ENCODE results near the gene SLC9A9.
"Not testable (repeated sequence)": the region's sequence is repeated elsewhere in the genome, so short reads cannot be mapped to it uniquely, and the experiment has no call there.

Gene SLC9A9

GRCh38 chr3:143521803-143522202, 326.5 kb downstream of the SLC9A9 start:
- TF ChIP-seq Cebpa-rat (IDR thresholded peaks at IDR 0.05), result no peak
- no peak overlapping the region for H3K9ac ChIP-seq

DNA sequence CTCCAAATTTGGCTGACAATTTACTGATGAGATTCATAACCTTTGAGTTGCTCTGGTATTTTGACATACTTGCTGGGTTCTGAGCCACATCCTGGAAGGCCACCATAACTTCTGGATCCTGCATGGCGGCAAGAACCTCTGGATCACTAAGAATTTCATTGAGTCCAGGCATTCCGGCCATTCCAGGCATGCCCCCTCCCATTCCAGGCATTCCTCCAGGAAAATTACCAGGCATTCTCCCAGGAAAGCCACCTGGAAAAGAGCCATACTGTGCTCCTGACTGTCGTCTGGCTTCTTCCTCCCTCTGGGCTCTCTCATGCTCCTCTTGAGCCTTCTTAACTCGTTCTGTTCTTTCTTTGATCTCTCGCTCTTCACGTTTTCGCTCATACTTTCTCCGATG, 331.1 kb downstream of the SLC9A9 start:
- H3K4me2 ChIP-seq; H3K9ac ChIP-seq; H3K27me3 ChIP-seq; H3K4me3 ChIP-seq; H3K27ac ChIP-seq; H3K9me3 ChIP-seq (replicated peaks in 1 of 11); H4K20me1 ChIP-seq: not testable (repeated sequence)
- H3K36me3 ChIP-seq, result peaks cover 0 to 49% (median 0%) of the 10 kb centered on the region in 11 experiments; a peak in 4 of 22 replicates
- H3K4me1 ChIP-seq, result peaks cover 0 to 16% (median 0%) of the 10 kb centered on the region in 10 experiments; a peak in 5 of 20 replicates

More at GRCh38 chr3:143521803-143522202, 326.5 kb downstream of the SLC9A9 start:
- H3K4me1 ChIP-seq, result peaks cover 16 to 33% (median 18%) of the 10 kb centered on the region in 10 experiments
- peaks cover 0 to 10% (median 0%) of the 10 kb centered on the region in 11 experiments; a peak in 3 of 22 replicates for H3K9me3 ChIP-seq (replicated peaks in 1 of 11)
- no peak overlapping the region for H3K27ac ChIP-seq
- no peak overlapping the region for H3K4me2 ChIP-seq
- H3K36me3 ChIP-seq, result peaks cover 0 to 45% (median 0%) of the 10 kb centered on the region in 11 experiments; a peak in 4 of 22 replicates
- H3K27me3 ChIP-seq, result no peaks in the 10 kb centered on the region
- H3K4me3 ChIP-seq, result no peak overlapping the region
- no peaks in the 10 kb centered on the region for H4K20me1 ChIP-seq

DNA sequence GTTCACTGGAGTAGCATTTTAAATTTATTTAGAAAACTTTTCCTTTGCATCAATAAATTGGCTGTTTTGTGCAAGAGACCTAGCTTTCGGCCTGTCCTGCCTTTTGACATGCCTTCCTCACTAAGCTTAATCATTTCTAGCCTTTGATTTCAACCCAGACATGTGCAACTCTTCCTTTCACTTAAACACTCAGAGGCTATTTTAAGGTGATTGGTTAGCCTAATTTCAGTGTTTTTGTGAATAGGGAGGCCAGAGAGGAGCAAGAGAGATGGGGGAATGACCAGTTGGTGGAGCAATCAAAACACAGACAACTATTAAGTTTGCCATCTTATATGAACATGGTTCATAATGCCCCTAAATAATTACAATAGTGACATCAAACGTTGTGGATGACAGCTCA, 333.4 kb downstream of the SLC9A9 start:
- TF ChIP-seq Cebpa-rat (IDR thresholded peaks at IDR 0.05), result no peak
- Histone ChIP-seq H3K27me3 (no peaks in the 10 kb centered on the region), H3K4me3 (no peak overlapping the region), H3K4me2 (no peak overlapping the region), H3K9ac (no peak overlapping the region), H3K27ac (no peak overlapping the region), H3K9me3 (replicated peaks in 1 of 11) (no peaks in the 10 kb centered on the region), H3K4me1 (peaks cover 0 to 6% (median 0%) of the 10 kb centered on the region in 10 experiments; a peak in 1 of 20 replicates), H4K20me1 (no peaks in the 10 kb centered on the region), H3K36me3 (peaks cover 0 to 60% (median 0%) of the 10 kb centered on the region in 11 experiments; a peak in 4 of 22 replicates)

DNA sequence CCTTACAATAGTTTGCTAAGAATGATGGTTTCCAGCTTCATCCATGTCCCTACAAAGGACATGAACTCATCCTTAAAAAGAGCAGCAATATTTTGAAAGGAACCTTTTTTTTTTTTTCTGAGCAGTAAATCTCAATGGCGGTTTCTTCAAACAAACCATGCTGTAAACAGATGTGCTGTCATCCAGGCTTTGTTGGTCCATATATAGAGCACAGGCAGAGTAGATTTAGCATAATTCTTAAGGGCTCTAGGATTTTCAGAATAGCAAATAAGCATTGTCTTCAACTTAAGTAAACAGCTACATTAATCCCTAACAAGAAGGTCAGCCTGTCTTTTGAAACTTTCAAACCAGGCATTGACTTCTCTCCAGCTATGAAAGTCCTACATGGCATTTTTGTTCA, 334.2 kb downstream of the SLC9A9 start:
- no peak overlapping the region for H3K4me3 ChIP-seq
- TF ChIP-seq Cebpa-rat (IDR thresholded peaks at IDR 0.05), result no peak
- no peak overlapping the region for H3K27ac ChIP-seq
- no peak overlapping the region for H3K9ac ChIP-seq
- H4K20me1 ChIP-seq, result no peaks in the 10 kb centered on the region
- H3K27me3 ChIP-seq, result no peaks in the 10 kb centered on the region
- no peak overlapping the region for H3K4me2 ChIP-seq
- H3K36me3 ChIP-seq, result peaks cover 0 to 54% (median 0%) of the 10 kb centered on the region in 11 experiments; a peak in 4 of 22 replicates
- H3K9me3 ChIP-seq (replicated peaks in 1 of 11), result no peaks in the 10 kb centered on the region
- H3K4me1 ChIP-seq, result no peaks in the 10 kb centered on the region

- no peak for TF ChIP-seq Cebpa-rat (IDR thresholded peaks at IDR 0.05)
- Histone ChIP-seq H3K4me1 (peaks cover 2 to 18% (median 5%) of the 10 kb centered on the region in 10 experiments; a peak in 16 of 20 replicates), H3K9me3 (replicated peaks in 1 of 11) (no peaks in the 10 kb centered on the region), H4K20me1 (no peaks in the 10 kb centered on the region), H3K36me3 (peaks cover 0 to 39% (median 0%) of the 10 kb centered on the region in 11 experiments; a peak in 1 of 22 replicates), H3K4me2 (no peak overlapping the region), H3K27me3 (no peaks in the 10 kb centered on the region), H3K4me3 (no peak overlapping the region), H3K27ac (no peak overlapping the region), H3K9ac (no peak overlapping the region)
These were observed 336.9 kb downstream of the SLC9A9 start for GRCh38 chr3:143511174-143511879.

GRCh38 chr3:143510601-143511000, 337.7 kb downstream of the SLC9A9 start:
- Histone ChIP-seq H3K27ac (no peak overlapping the region), H3K4me2 (no peak overlapping the region), H3K27me3 (no peaks in the 10 kb centered on the region), H3K4me3 (no peak overlapping the region), H3K9ac (no peak overlapping the region), H3K36me3 (peaks cover 0 to 39% (median 0%) of the 10 kb centered on the region in 11 experiments; a peak in 1 of 22 replicates), H3K4me1 (peaks cover 6 to 26% (median 12%) of the 10 kb centered on the region in 10 experiments; a peak in 16 of 20 replicates), H4K20me1 (no peaks in the 10 kb centered on the region), H3K9me3 (replicated peaks in 1 of 11) (no peaks in the 10 kb centered on the region)
- TF ChIP-seq Cebpa-rat (IDR thresholded peaks at IDR 0.05), result no peak

DNA sequence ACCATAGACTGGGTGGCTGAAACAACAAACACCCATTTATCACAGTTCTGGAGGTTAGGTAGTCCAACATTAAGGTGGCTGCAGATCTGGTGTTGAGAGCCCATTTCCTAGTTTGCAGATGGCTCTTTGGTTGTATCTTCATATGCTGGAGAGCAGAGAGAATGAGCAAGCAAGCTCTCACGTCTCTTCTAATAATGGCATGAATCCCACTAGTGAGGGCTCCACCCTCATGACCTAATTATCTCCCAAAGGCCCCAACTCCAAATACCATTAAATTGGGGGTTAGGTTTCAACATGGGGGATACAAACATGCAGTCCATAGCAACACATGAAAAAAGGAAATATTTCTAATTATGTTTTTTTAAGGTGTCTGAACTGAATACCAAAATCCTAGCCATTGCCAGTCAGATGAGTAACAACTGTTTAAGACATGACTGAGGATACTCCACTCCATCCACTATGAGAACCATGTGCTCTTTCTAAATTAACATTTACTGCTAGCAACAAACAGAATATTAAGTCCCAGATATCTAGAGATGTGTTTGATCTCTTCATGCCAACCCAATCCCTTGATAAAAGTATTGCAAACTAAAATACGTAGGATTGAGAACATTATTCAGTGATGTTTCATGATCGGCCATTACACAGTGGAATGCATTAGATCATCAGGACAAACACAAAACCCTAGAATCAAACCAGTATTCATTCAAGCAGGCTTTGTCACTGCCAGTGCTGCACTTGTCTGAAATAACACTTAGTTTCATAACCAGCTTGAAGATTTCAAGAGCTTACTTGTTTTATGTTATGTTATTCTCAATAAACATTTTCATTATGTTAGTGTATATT, 340.3 kb downstream of the SLC9A9 start:
- peaks cover 0 to 36% (median 0%) of the 10 kb centered on the region in 11 experiments; a peak in 4 of 22 replicates for H3K36me3 ChIP-seq
- no peak overlapping the region for H3K4me3 ChIP-seq
- no peaks in the 10 kb centered on the region for H4K20me1 ChIP-seq
- H3K9ac ChIP-seq, result no peak overlapping the region
- no peaks in the 10 kb centered on the region for H3K27me3 ChIP-seq
- no peak for TF ChIP-seq Cebpa-rat (IDR thresholded peaks at IDR 0.05)
- H3K4me2 ChIP-seq, result peak overlapping the region in 2 of 11 experiments; percentile 29 to 57; a peak in 2 of 22 replicates
- H3K9me3 ChIP-seq (replicated peaks in 1 of 11), result peaks cover 0 to 11% (median 0%) of the 10 kb centered on the region in 11 experiments; a peak in 1 of 22 replicates
- H3K4me1 ChIP-seq, result peaks cover 6 to 27% (median 14%) of the 10 kb centered on the region in 10 experiments; a peak in 16 of 20 replicates
- no peak overlapping the region for H3K27ac ChIP-seq

GRCh38 chr3:143506190-143506589, 342.1 kb downstream of the SLC9A9 start:
- no peak for TF ChIP-seq Cebpa-rat (IDR thresholded peaks at IDR 0.05)
- no peaks in the 10 kb centered on the region for H4K20me1 ChIP-seq
- H3K4me3 ChIP-seq, result no peak overlapping the region
- peaks cover 0 to 11% (median 0%) of the 10 kb centered on the region in 11 experiments; a peak in 1 of 22 replicates for H3K9me3 ChIP-seq (replicated peaks in 1 of 11)
- H3K27ac ChIP-seq, result peak overlapping the region in 4 of 11 experiments; percentile 20 to 44 (median 32); a peak in 5 of 22 replicates
- peaks cover 6 to 27% (median 14%) of the 10 kb centered on the region in 10 experiments; a peak in 16 of 20 replicates for H3K4me1 ChIP-seq
- H3K4me2 ChIP-seq, result peak overlapping the region; percentile 1 to 72 (median 39); a peak in 15 of 22 replicates
- H3K36me3 ChIP-seq, result peaks cover 0 to 19% (median 0%) of the 10 kb centered on the region in 11 experiments; a peak in 4 of 22 replicates
- H3K27me3 ChIP-seq, result no peaks in the 10 kb centered on the region
- no peak overlapping the region for H3K9ac ChIP-seq

Measured in BLaER1 treated with 17β-estradiol and CSF1 and Interleukin-3, amounts not matched to agents 10 nM and 100 nM (cell line).